Breast epithelium (tissue), 4 donors: ENCODE results near the gene PCGF2. TPM values are rescaled to one million over a fixed set of nuclear protein-coding genes. Genes with fewer than 3 reads are reported as not detected.

Source experiments
- DNase-seq, 2 donors: peaks; one replicate each; pipeline ENCODE4 v3.0.0-alpha.2; 2019; ENCODE audit warnings: low spot score in 2 of 2
- H3K27ac ChIP-seq, 2 donors: fragments of 200-600 bp; sonication (generic) in 1 of 2; one replicate each; pipeline ENCODE4 v1.5.1; 2016 to 2019; ENCODE audit warnings: mild to moderate bottlenecking in 1 of 2
- H3K27me3 ChIP-seq, 2 donors: fragments of 200-600 bp; sonication (generic) in 1 of 2; one replicate each; pipeline versions ENCODE4 v1.5.1 to v1.6.0; 2017 to 2019; ENCODE audit warnings: control low read depth in 1 of 2, mild to moderate bottlenecking in 1 of 2
- H3K36me3 ChIP-seq: fragments of 200-600 bp; one replicate; pipeline ENCODE4 v1.5.1; 2019
- H3K4me1 ChIP-seq, 2 donors: fragments of 200-600 bp; sonication (generic); one replicate each; pipeline ENCODE4 v1.5.1; 2016 to 2019; ENCODE audit warnings: control low read depth in 1 of 2
- H3K4me3 ChIP-seq, 3 donors: fragments of 200-600 bp; sonication (generic); 1 replicate in 2 of 3; 2 replicates in 1 of 3; pipeline ENCODE4 v1.5.1; 2016 to 2019; ENCODE audit warnings: mild to moderate bottlenecking in 3 of 3, moderate library complexity in 2 of 3
- H3K9me3 ChIP-seq, 2 donors: fragments of 200-600 bp; sonication (generic) in 1 of 2; one replicate each; pipeline ENCODE4 v1.5.1; 2016 to 2019; ENCODE audit warnings: control low read depth in 1 of 2
- CTCF ChIP-seq, 3 donors: fragments of 450-650 bp; IDR thresholded peaks; one replicate each; pipeline ENCODE4 v1.5.1; 2016 to 2017; ENCODE audit warnings: antibody characterized with exemption in 3 of 3, mild to moderate bottlenecking in 3 of 3, moderate library complexity in 3 of 3
- POLR2A ChIP-seq: fragments of 450-650 bp; IDR thresholded peaks from one replicate; pipeline ENCODE4 v1.6.1; 2016; ENCODE audit warnings: antibody characterized with exemption, mild to moderate bottlenecking, moderate library complexity
- POLR2AphosphoS5 ChIP-seq, 3 donors: sonication (generic); formaldehyde crosslinking; IDR thresholded peaks; one replicate each; pipeline ENCODE4 v1.6.1; 2017; ENCODE audit warnings: antibody characterized with exemption in 3 of 3
- intact Hi-C: fragments of 100-400 bp; cut with DNase I; formaldehyde crosslinking; loops from one replicate; pipeline ENCODE4 v1.15.1; 2023; ENCODE audit warnings: low total_unique reads
- total RNA-seq, 3 donors: library from RNA; depleted of rRNA; stranded (reverse); fragments of >200 nt; gene quantifications; one replicate each; pipeline ENCODE4 v1.1.0, GENCODE V29; 2016

The PCGF2 gene
- total RNA-seq, 3 donors from 2014 or later = 6.4 to 9.5 (median 9.3) TPM

GRCh38 chr17:38720941-38721340 is 27.2 kb downstream of the PCGF2 start:
- no peak for TF ChIP-seq POLR2A
- TF ChIP-seq CTCF (IDR thresholded peaks at IDR 0.05) = no peak
- no peak for TF ChIP-seq POLR2AphosphoS5 (IDR thresholded peaks at IDR 0.05)
- peaks cover 7% of the 10 kb centered on the region for H3K36me3 ChIP-seq
- intact Hi-C loops = no loop called here
- H3K9me3 ChIP-seq = no peaks in the 10 kb centered on the region
- no peak for DNase-seq
- H3K4me3 ChIP-seq = no peak overlapping the region
- H3K4me1 ChIP-seq = no peaks in the 10 kb centered on the region
- no peak overlapping the region for H3K27ac ChIP-seq
- no peaks in the 10 kb centered on the region for H3K27me3 ChIP-seq

- TF ChIP-seq POLR2A = no peak
- no peak for TF ChIP-seq CTCF (IDR thresholded peaks at IDR 0.05)
- no peak for TF ChIP-seq POLR2AphosphoS5 (IDR thresholded peaks at IDR 0.05)
- H3K36me3 ChIP-seq = peaks cover 5% of the 10 kb centered on the region
- no peak overlapping the region for H3K4me3 ChIP-seq
- no peaks in the 10 kb centered on the region for H3K9me3 ChIP-seq
- no peaks in the 10 kb centered on the region for H3K4me1 ChIP-seq
- DNase-seq = no peak
- H3K27ac ChIP-seq = no peak overlapping the region
- intact Hi-C loops = no loop called here
- H3K27me3 ChIP-seq = no peaks in the 10 kb centered on the region
These were observed 28.0 kb downstream of the PCGF2 start for GRCh38 chr17:38719943-38720641.

GRCh38 chr17:38719289-38719942 is 28.7 kb downstream of the PCGF2 start:
- TF ChIP-seq POLR2A = no peak
- no peak for TF ChIP-seq CTCF (IDR thresholded peaks at IDR 0.05)
- no peak for TF ChIP-seq POLR2AphosphoS5 (IDR thresholded peaks at IDR 0.05)
- intact Hi-C loops = no loop called here
- Histone ChIP-seq H3K27me3 (no peaks in the 10 kb centered on the region), H3K4me3 (no peak overlapping the region), H3K36me3 (peaks cover 4% of the 10 kb centered on the region), H3K27ac (peak overlapping the region in 1 of 2 donors; percentile 7), H3K9me3 (no peaks in the 10 kb centered on the region), H3K4me1 (no peaks in the 10 kb centered on the region)
- no peak for DNase-seq

GRCh38 chr17:38717139-38717745 is 30.9 kb downstream of the PCGF2 start:
- Histone ChIP-seq H3K4me1 (no peaks in the 10 kb centered on the region), H3K4me3 (no peak overlapping the region), H3K27me3 (no peaks in the 10 kb centered on the region), H3K27ac (no peak overlapping the region), H3K36me3 (peaks cover 15% of the 10 kb centered on the region), H3K9me3 (no peaks in the 10 kb centered on the region)
- DNase-seq = no peak
- intact Hi-C loops = no loop called here
- TF ChIP-seq POLR2AphosphoS5 (IDR thresholded peaks at IDR 0.05) (no peak), POLR2A (no peak), CTCF (IDR thresholded peaks at IDR 0.05) (no peak)
